ENCODE results near the gene PMPCA. TPM values are rescaled to one million over a fixed set of nuclear protein-coding genes. Genes with fewer than 3 reads are reported as not detected.

Gene PMPCA
- total and polyA plus RNA-seq, 3 donors from 2014 or later, result 66.7 to 78.4 (median 69.8) TPM

DNA sequence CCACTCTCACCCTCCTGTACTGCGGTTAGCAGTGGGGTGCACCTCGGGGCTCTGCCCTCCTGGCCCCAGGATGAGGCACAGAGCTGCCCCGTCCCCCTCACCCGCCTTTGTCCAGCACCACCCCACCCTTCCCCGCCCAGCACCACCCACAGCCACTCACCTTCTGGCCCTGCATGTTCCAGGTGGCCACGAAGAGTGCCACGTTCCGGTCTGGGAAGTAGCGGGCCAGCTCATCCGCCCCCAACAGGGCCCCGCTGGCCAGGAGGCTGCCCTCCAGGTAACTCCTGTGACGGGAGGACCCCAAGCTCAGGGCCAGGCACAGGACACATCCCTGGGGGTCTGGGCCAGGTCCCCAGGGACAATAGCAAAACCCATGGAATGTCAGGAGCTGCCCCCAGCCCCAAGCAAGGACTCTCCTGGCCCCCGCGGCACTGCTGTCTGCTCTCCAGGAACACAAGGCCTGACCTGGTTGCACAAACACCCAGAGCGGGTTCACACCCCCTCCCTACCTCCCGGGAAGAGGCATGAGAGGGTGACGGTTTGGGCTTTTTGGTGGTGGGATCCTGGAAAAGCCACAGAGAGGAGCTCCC is 24.2 kb downstream of the PMPCA start:
- Histone ChIP-seq H3K36me3 (ENCODE audit: low read depth, missing control alignments) (no peaks in the 10 kb centered on the region), H3K4me1 (peaks cover 18% of the 10 kb centered on the region), H3K4me3 (no peak overlapping the region), H3K27me3 (no peaks in the 10 kb centered on the region), H3K9me3 (no peaks in the 10 kb centered on the region), H3K27ac (no peak overlapping the region)
- 79 to 91% methylated on average over 9 to 16 of the region's 17 CpGs for WGBS, 2 donors
- DNase-seq, result no peak
- intact Hi-C loops (cut with DNase I; ENCODE audit: low total_unique reads), result no loop called here
- TF ChIP-seq POLR2A (IDR thresholded peaks at IDR 0.05) (no peak), CTCF (IDR thresholded peaks at IDR 0.05) (no peak)

GRCh38 chr9:136436055-136436634 is 25.7 kb downstream of the PMPCA start:
- no peak overlapping the region for H3K27ac ChIP-seq
- intact Hi-C loops (cut with DNase I; ENCODE audit: low total_unique reads), result no loop called here
- peaks cover 32% of the 10 kb centered on the region for H3K4me1 ChIP-seq
- WGBS, 2 donors, result 87 to 90% methylated on average over 10 to 25 of the region's 25 CpGs
- H3K9me3 ChIP-seq, result no peaks in the 10 kb centered on the region
- TF ChIP-seq POLR2A (IDR thresholded peaks at IDR 0.05) (no peak), CTCF (IDR thresholded peaks at IDR 0.05) (no peak)
- no peak for DNase-seq
- H3K4me3 ChIP-seq, result no peak overlapping the region
- H3K36me3 ChIP-seq (ENCODE audit: low read depth, missing control alignments), result peaks cover 2% of the 10 kb centered on the region
- H3K27me3 ChIP-seq, result no peaks in the 10 kb centered on the region

- 64 to 74% methylated on average over 7 to 8 of the region's 8 CpGs for WGBS, 2 donors
- H3K4me3 ChIP-seq, result no peak overlapping the region
- intact Hi-C loops (cut with DNase I; ENCODE audit: low total_unique reads), result no loop called here
- H3K36me3 ChIP-seq (ENCODE audit: low read depth, missing control alignments), result peaks cover 3% of the 10 kb centered on the region
- peak overlapping the region in 1 of 2 donors; percentile 19 for H3K27ac ChIP-seq
- peaks cover 32% of the 10 kb centered on the region for H3K4me1 ChIP-seq
- DNase-seq, result peak; percentile 33
- no peaks in the 10 kb centered on the region for H3K27me3 ChIP-seq
- no peak for TF ChIP-seq CTCF (IDR thresholded peaks at IDR 0.05)
- TF ChIP-seq POLR2A (IDR thresholded peaks at IDR 0.05), result no peak
- H3K9me3 ChIP-seq, result no peaks in the 10 kb centered on the region
Measured at GRCh38 chr9:136437430-136437829, 27.0 kb downstream of the PMPCA start.

- WGBS, 2 donors, result 27 to 39% methylated on average over 29 to 37 of the region's 37 CpGs
- H3K36me3 ChIP-seq (ENCODE audit: low read depth, missing control alignments), result peaks cover 3% of the 10 kb centered on the region
Measured at GRCh38 chr9:136437839-136438547, 27.5 kb downstream of the PMPCA start.

More at GRCh38 chr9:136437839-136438547, 27.5 kb downstream of the PMPCA start:
- no peaks in the 10 kb centered on the region for H3K27me3 ChIP-seq
- no peaks in the 10 kb centered on the region for H3K9me3 ChIP-seq
- TF ChIP-seq POLR2A (IDR thresholded peaks at IDR 0.05) (no peak), CTCF (IDR thresholded peaks at IDR 0.05) (no peak)
- peaks cover 32% of the 10 kb centered on the region for H3K4me1 ChIP-seq
- peak overlapping the region; percentile 82 to 86 for H3K4me3 ChIP-seq
- no peak for DNase-seq
- intact Hi-C loops (cut with DNase I; ENCODE audit: low total_unique reads), result no loop called here
- peak overlapping the region in 1 of 2 donors; percentile 19 for H3K27ac ChIP-seq

Measured in testis (tissue), 3 donors.